SK-N-MC (cell line): ENCODE data around the gene HDAC4.
A peak's percentile ranks its signal among the peaks of the same experiment; 100 is the strongest.

Experiments used
- DNase-seq: peaks from one replicate; pipeline ENCODE4 v3.0.0-alpha.2; 2011; ENCODE audit warnings: low read depth, low spot score
- H3K27ac ChIP-seq: fragments of 200-600 bp; sonication (generic); 2 replicates; pipeline ENCODE4 v1.5.1; 2016; ENCODE audit warnings: mixed run types
- H3K36me3 ChIP-seq: fragments of 200-600 bp; sonication (generic); 2 replicates; pipeline ENCODE4 v1.6.1; 2017; ENCODE audit warnings: antibody characterized with exemption, low read length, mixed read lengths; ENCODE audit not compliant: insufficient read depth
- H3K4me3 ChIP-seq: fragments of 200-600 bp; sonication (generic); 2 replicates; pipeline ENCODE4 v1.5.1; 2016
- H3K9ac ChIP-seq: fragments of 200-600 bp; sonication (generic); 2 replicates; pipeline ENCODE4 v1.8.0; 2017; ENCODE audit warnings: mixed run types, mixed read lengths; ENCODE audit not compliant: insufficient read length
- H3K9me3 ChIP-seq: fragments of 200-600 bp; sonication (generic); 2 replicates; pipeline ENCODE4 v1.6.1; 2017; ENCODE audit warnings: low read depth, mild to moderate bottlenecking, antibody characterized with exemption, low read length, moderate library complexity, mixed read lengths
- EZH2 ChIP-seq: fragments of 200-600 bp; sonication (generic); IDR thresholded peaks from one replicate; pipeline ENCODE4 v1.6.1; 2017; ENCODE audit warnings: antibody characterized with exemption
- FOXP2 ChIP-seq: optimal IDR thresholded peaks from 2 replicates; pipeline ENCODE3; 2011; ENCODE audit warnings: mild to moderate bottlenecking, moderate library complexity; ENCODE audit not compliant: insufficient read depth; ENCODE audit errors: extremely low read length, control extremely low read depth
- POLR2AphosphoS5 ChIP-seq: IDR thresholded peaks from 2 replicates; pipeline ENCODE4 v1.6.1; 2012; ENCODE audit warnings: mild to moderate bottlenecking, low read depth, low read length, borderline replicate concordance

Gene HDAC4

GRCh38 chr2:239271882-239272281 is 128.9 kb downstream of the HDAC4 start:
- H3K27ac ChIP-seq = peak overlapping the region; percentile 37; the same call in 1 of the 2 replicates
- no peaks in the 10 kb centered on the region for H3K9me3 ChIP-seq
- no peak for DNase-seq
- H3K9ac ChIP-seq = no peak overlapping the region
- no peaks in the 10 kb centered on the region for H3K36me3 ChIP-seq
- TF ChIP-seq FOXP2 = no peak
- no peak for TF ChIP-seq EZH2
- TF ChIP-seq POLR2AphosphoS5 = no peak
- H3K4me3 ChIP-seq = no peak overlapping the region

GRCh38 chr2:239271471-239271870 is 129.3 kb downstream of the HDAC4 start:
- Histone ChIP-seq H3K27ac (no peak overlapping the region), H3K9me3 (no peaks in the 10 kb centered on the region), H3K36me3 (no peaks in the 10 kb centered on the region), H3K4me3 (no peak overlapping the region), H3K9ac (no peak overlapping the region)
- no peak for TF ChIP-seq EZH2
- no peak for DNase-seq

- no peaks in the 10 kb centered on the region for H3K9me3 ChIP-seq
- no peak overlapping the region for H3K9ac ChIP-seq
- H3K27ac ChIP-seq = peak overlapping the region; percentile 56; the same call in 1 of the 2 replicates
- no peak overlapping the region for H3K4me3 ChIP-seq
- DNase-seq = no peak
- no peaks in the 10 kb centered on the region for H3K36me3 ChIP-seq
- TF ChIP-seq POLR2AphosphoS5 (no peak), EZH2 (no peak), FOXP2 (no peak)
These were observed 130.9 kb downstream of the HDAC4 start for GRCh38 chr2:239269916-239270315.

GRCh38 chr2:239269173-239269885 is 131.5 kb downstream of the HDAC4 start:
- H3K9me3 ChIP-seq = no peaks in the 10 kb centered on the region
- TF ChIP-seq EZH2 (no peak), FOXP2 (no peak), POLR2AphosphoS5 (no peak)
- H3K9ac ChIP-seq = no peak overlapping the region
- DNase-seq = no peak
- H3K36me3 ChIP-seq = no peaks in the 10 kb centered on the region
- no peak overlapping the region for H3K27ac ChIP-seq
- no peak overlapping the region for H3K4me3 ChIP-seq

- Histone ChIP-seq H3K4me3 (peak overlapping the region; percentile 76; the same call in 1 of the 2 replicates), H3K27ac (peak overlapping the region; percentile 94), H3K9ac (no peak overlapping the region), H3K9me3 (no peaks in the 10 kb centered on the region), H3K36me3 (no peaks in the 10 kb centered on the region)
- TF ChIP-seq EZH2 = no peak
- TF ChIP-seq FOXP2 = no peak
- TF ChIP-seq POLR2AphosphoS5 = no peak
- DNase-seq = no peak
These were observed 132.3 kb downstream of the HDAC4 start for GRCh38 chr2:239268549-239268948.

- no peak for DNase-seq
These were observed 132.7 kb downstream of the HDAC4 start for GRCh38 chr2:239268082-239268481.

GRCh38 chr2:239267288-239267951 is 133.4 kb downstream of the HDAC4 start:
- Histone ChIP-seq H3K36me3 (no peaks in the 10 kb centered on the region), H3K9me3 (no peaks in the 10 kb centered on the region), H3K4me3 (peak overlapping the region; percentile 76), H3K27ac (peak overlapping the region; percentile 94), H3K9ac (peak overlapping the region; percentile 69)
- TF ChIP-seq EZH2 = no peak
- TF ChIP-seq POLR2AphosphoS5 = peak; percentile 33; the same call in 1 of the 2 replicates
- DNase-seq = peak; percentile 93

More at GRCh38 chr2:239268082-239268481, 132.7 kb downstream of the HDAC4 start:
- Histone ChIP-seq H3K9ac (peak overlapping the region; percentile 69), H3K36me3 (no peaks in the 10 kb centered on the region), H3K4me3 (peak overlapping the region; percentile 76), H3K27ac (peak overlapping the region; percentile 94), H3K9me3 (no peaks in the 10 kb centered on the region)
- TF ChIP-seq POLR2AphosphoS5 = no peak
- TF ChIP-seq EZH2 = no peak
- no peak for TF ChIP-seq FOXP2

GRCh38 chr2:239266779-239267287 is 134.0 kb downstream of the HDAC4 start:
- DNase-seq = no peak
- Histone ChIP-seq H3K27ac (peak overlapping the region; percentile 94), H3K4me3 (peak overlapping the region; percentile 76), H3K9ac (peak overlapping the region; percentile 24), H3K36me3 (no peaks in the 10 kb centered on the region), H3K9me3 (no peaks in the 10 kb centered on the region)
- TF ChIP-seq FOXP2 = peak; percentile 37
- TF ChIP-seq POLR2AphosphoS5 = no peak
